B cell (primary cell): ENCODE measurements around the gene NXPE4. TPM values are rescaled to one million over a fixed set of nuclear protein-coding genes. Genes with fewer than 3 reads are reported as not detected.
"Not testable (repeated sequence)": the region's sequence is repeated elsewhere in the genome, so short reads cannot be mapped to it uniquely, and the experiment has no call there.

ENCODE experiments used
- ATAC-seq: fragments of 200-7000 bp; cut with Tn5 transposase; one replicate; pipeline ENCODE4 v1.10.0; 2021; ENCODE audit warnings: low read depth, mild to moderate bottlenecking, moderate number of reproducible peaks, moderate library complexity
- CTCF ChIA-PET: fragments of 350-600 bp; sonication (Branson Sonifier 250); formaldehyde crosslinking; loops from one replicate; lab custom pipeline; 2021; ENCODE audit warnings: antibody characterized with exemption, inconsistent platforms; lab: Charles Lee
- POLR2A ChIA-PET: fragments of 350-600 bp; sonication (Branson Sonifier 250); formaldehyde crosslinking; loops from one replicate; lab custom pipeline; 2021; ENCODE audit warnings: antibody characterized with exemption; lab: Charles Lee
- DNase-seq: peaks from one replicate; pipeline ENCODE4 v3.0.0; 2013
- H2AFZ ChIP-seq: 2 replicates; pipeline ENCODE4 v1.6.1; 2012; ENCODE audit warnings: mild to moderate bottlenecking, low read depth, low read length; ENCODE audit not compliant: insufficient read depth, poor library complexity, severe bottlenecking
- H3K27ac ChIP-seq, 2 donors: 1 replicate in 1 of 2; 2 replicates in 1 of 2; pipeline ENCODE4 v1.5.1; 2012 to 2013; ENCODE audit warnings: low read length in 2 of 2, mild to moderate bottlenecking in 2 of 2, moderate library complexity in 1 of 2
- H3K27me3 ChIP-seq, 4 experiments: fragments of 200-600 bp in 1 of 4; sonication (generic) in 1 of 4; replicated peaks in 1 of 4; 1 replicate in 2 of 4; 2 replicates in 2 of 4; pipeline versions ENCODE4 v1.6.1 to v1.7.0; 2013 to 2016; ENCODE audit warnings: low read length in 3 of 4, mild to moderate bottlenecking in 2 of 4, mixed read lengths in 1 of 4, moderate library complexity in 1 of 4; ENCODE audit not compliant: insufficient read depth in 4 of 4, control insufficient read depth in 3 of 4; ENCODE audit errors: control extremely low read depth in 1 of 4
- H3K36me3 ChIP-seq, 2 experiments: replicated peaks in 1 of 2; 1 replicate in 1 of 2; 2 replicates in 1 of 2; pipeline versions ENCODE4 v1.6.1 to v1.7.1; 2013; ENCODE audit warnings: low read length in 1 of 2; ENCODE audit not compliant: insufficient read depth in 2 of 2, control insufficient read depth in 1 of 2; ENCODE audit errors: control extremely low read depth in 1 of 2, extremely low read depth in 1 of 2
- H3K4me1 ChIP-seq, 2 donors: fragments of 200-600 bp in 1 of 2; sonication (generic) in 1 of 2; 1 replicate in 1 of 2; 2 replicates in 1 of 2; pipeline versions ENCODE4 v1.5.1 to v1.6.1; 2013 to 2017; ENCODE audit warnings: low read length in 2 of 2; ENCODE audit not compliant: control insufficient read depth in 2 of 2, insufficient read depth in 2 of 2
- H3K4me2 ChIP-seq: replicated peaks from 2 replicates; pipeline ENCODE3; 2012; ENCODE audit warnings: mild to moderate bottlenecking, low read depth, low read length; ENCODE audit not compliant: poor library complexity, severe bottlenecking
- H3K4me3 ChIP-seq, 5 experiments: fragments of 200-600 bp in 1 of 5; sonication (generic) in 1 of 5; 1 replicate in 3 of 5; 2 replicates in 2 of 5; pipeline versions ENCODE4 v1.5.1 to v1.7.0; 2011 to 2016; ENCODE audit warnings: low read length in 4 of 5, mild to moderate bottlenecking in 4 of 5, low read depth in 2 of 5, control low read depth in 1 of 5, moderate library complexity in 1 of 5; ENCODE audit not compliant: insufficient read depth in 1 of 5; ENCODE audit errors: control extremely low read depth in 1 of 5, extremely low read depth in 1 of 5
- H3K79me2 ChIP-seq: fragments of 200-600 bp; sonication (generic); one replicate; pipeline ENCODE4 v1.6.0; 2016; ENCODE audit warnings: low read length; ENCODE audit not compliant: control insufficient read depth, insufficient read depth
- H3K9ac ChIP-seq: fragments of 200-600 bp; sonication (generic); 2 replicates; pipeline ENCODE4 v1.6.1; 2017; ENCODE audit warnings: mild to moderate bottlenecking, low read length, moderate library complexity
- H3K9me3 ChIP-seq, 3 donors: one replicate each; pipeline versions ENCODE4 v1.6.1 to v1.7.1; 2013; ENCODE audit warnings: low read length in 2 of 3; ENCODE audit not compliant: control insufficient read depth in 2 of 3, insufficient read depth in 1 of 3; ENCODE audit errors: control extremely low read depth in 1 of 3
- H4K20me1 ChIP-seq: 2 replicates; pipeline ENCODE4 v1.6.0; 2012; ENCODE audit warnings: mild to moderate bottlenecking, low read length; ENCODE audit not compliant: insufficient read depth, control insufficient read depth, poor library complexity, severe bottlenecking
- H3K27ac Mint-ChIP-seq: one replicate; pipeline ENCODE4 v1.8.0; 2021; ENCODE audit warnings: mixed read lengths
- H3K27me3 Mint-ChIP-seq: one replicate; pipeline ENCODE4 v1.8.0; 2021; ENCODE audit warnings: mixed read lengths
- H3K4me1 Mint-ChIP-seq: one replicate; pipeline ENCODE4 v1.8.0; 2021; ENCODE audit warnings: mixed read lengths
- H3K4me3 Mint-ChIP-seq: one replicate; pipeline ENCODE4 v1.8.0; 2021; ENCODE audit warnings: mixed read lengths
- H3K9me3 Mint-ChIP-seq: one replicate; pipeline ENCODE4 v1.8.0; 2022; ENCODE audit warnings: mixed read lengths; ENCODE audit not compliant: insufficient read depth
- CTCF ChIP-seq: fragments of 200-600 bp; IDR thresholded peaks from one replicate; pipeline ENCODE4 v1.8.0; 2022; ENCODE audit warnings: antibody characterized with exemption, mild to moderate bottlenecking
- EZH2 ChIP-seq: IDR thresholded peaks from 2 replicates; pipeline ENCODE4 v1.6.1; 2012; ENCODE audit warnings: borderline replicate concordance, low read depth, mild to moderate bottlenecking, moderate library complexity, low read length; ENCODE audit not compliant: insufficient read depth, poor library complexity, severe bottlenecking
- WGBS: methylation state at CpG from one replicate; pipeline ENCODE4 v1.1.5; 2013; ENCODE audit warnings: missing lambda C conversion rate; ENCODE audit not compliant: insufficient coverage; 5-methylcytosine and 5-hydroxymethylcytosine counted together
- intact Hi-C: fragments of 100-400 bp; cut with micrococcal nuclease; formaldehyde crosslinking; loops from one replicate; pipeline ENCODE4 v1.10.0; 2022
- polyA plus RNA-seq: library from polyadenylated mRNA; depleted of rRNA; stranded (reverse); fragments of >200 nt; gene quantifications from 2 replicates; pipeline ENCODE4 v1.2.3, GENCODE V29; 2012
- total RNA-seq, 2 donors: library from RNA; stranded (reverse); fragments of 120-200 nt in 1 of 2; gene quantifications; 1 replicate in 1 of 2; 2 replicates in 1 of 2; pipeline versions ENCODE4 v1.2.3 to v1.2.4, GENCODE V29; 2013 to 2022

The NXPE4 gene
- total and polyA plus RNA-seq, 2 donors (not counting 1 experiment from before 2014, with no cell fraction given), result not detected

- no peak overlapping the region for H3K4me3 Mint-ChIP-seq
- Histone ChIP-seq H4K20me1 (no peaks in the 10 kb centered on the region), H3K27ac (no peak overlapping the region), H3K9ac (no peak overlapping the region), H3K27me3 (no peaks in the 10 kb centered on the region), H3K79me2 (no peaks in the 10 kb centered on the region), H2AFZ (no peak overlapping the region), H3K4me1 (no peaks in the 10 kb centered on the region), H3K36me3 (no peaks in the 10 kb centered on the region), H3K4me2 (no peak overlapping the region), H3K9me3 (no peaks in the 10 kb centered on the region), H3K4me3 (no peak overlapping the region)
- WGBS, result 95% methylated on average over 8 of the region's 9 CpGs
- H3K27ac Mint-ChIP-seq, result no peak overlapping the region
- CTCF ChIA-PET, result no interaction called here
- H3K4me1 Mint-ChIP-seq, result no peaks in the 10 kb centered on the region
- TF ChIP-seq CTCF (no peak), EZH2 (no peak)
- intact Hi-C loops, result no loop called here
- DNase-seq (no peak), ATAC-seq (no peak)
- H3K9me3 Mint-ChIP-seq, result peaks cover 3% of the 10 kb centered on the region
- no peaks in the 10 kb centered on the region for H3K27me3 Mint-ChIP-seq
- POLR2A ChIA-PET, result no interaction called here
Observed at GRCh38 chr11:114609429-114609828, 13.8 kb upstream of the NXPE4 start.

DNA sequence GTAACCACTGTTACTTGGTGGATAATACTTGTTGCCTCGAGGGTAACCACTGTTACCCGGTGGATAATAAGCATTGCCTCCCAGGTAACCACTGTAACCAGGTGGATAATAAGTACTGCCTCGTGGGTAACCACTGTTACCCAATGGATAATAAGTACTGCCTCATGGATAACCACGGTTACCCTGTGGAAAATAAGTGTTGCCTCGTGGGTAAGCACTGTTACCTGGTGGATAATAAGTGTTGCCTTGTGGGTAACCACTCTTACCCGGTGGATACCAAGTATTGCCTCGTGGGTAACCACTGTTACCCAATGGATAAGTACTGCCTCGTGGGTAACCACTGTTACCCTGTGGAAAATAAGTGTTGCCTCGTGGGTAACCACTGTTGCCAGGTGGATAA is 13.0 kb upstream of the NXPE4 start:
- H3K9me3 ChIP-seq, H3K36me3 ChIP-seq, ATAC-seq, H3K79me2 ChIP-seq, H3K9me3 Mint-ChIP-seq, H3K27ac Mint-ChIP-seq, H3K27me3 Mint-ChIP-seq, H3K4me1 ChIP-seq, H3K27me3 ChIP-seq, H2AFZ ChIP-seq, CTCF ChIA-PET, intact Hi-C loops, DNase-seq, H3K4me3 ChIP-seq, H4K20me1 ChIP-seq, H3K27ac ChIP-seq, POLR2A ChIA-PET, H3K4me2 ChIP-seq, H3K4me1 Mint-ChIP-seq, H3K9ac ChIP-seq, H3K4me3 Mint-ChIP-seq: not testable (repeated sequence)
- 91% methylated on average over 8 of the region's 9 CpGs for WGBS
